Stimulated activated CD4-positive, alpha-beta T cell treated with anti-CD3 and anti-CD28 coated beads, Interleukin-15, amount 100 ng/mL, for 48 hours (primary cell): Measurements from ENCODE around the gene RUBCNL.
"Not testable (repeated sequence)": the region's sequence is repeated elsewhere in the genome, so short reads cannot be mapped to it uniquely, and the experiment has no call there.

Experiments
- DNase-seq, 2 donors: peaks; one replicate each; pipeline ENCODE4 v3.0.0-alpha.2; 2020; ENCODE audit warnings: low read depth in 2 of 2

The RUBCNL gene

DNA sequence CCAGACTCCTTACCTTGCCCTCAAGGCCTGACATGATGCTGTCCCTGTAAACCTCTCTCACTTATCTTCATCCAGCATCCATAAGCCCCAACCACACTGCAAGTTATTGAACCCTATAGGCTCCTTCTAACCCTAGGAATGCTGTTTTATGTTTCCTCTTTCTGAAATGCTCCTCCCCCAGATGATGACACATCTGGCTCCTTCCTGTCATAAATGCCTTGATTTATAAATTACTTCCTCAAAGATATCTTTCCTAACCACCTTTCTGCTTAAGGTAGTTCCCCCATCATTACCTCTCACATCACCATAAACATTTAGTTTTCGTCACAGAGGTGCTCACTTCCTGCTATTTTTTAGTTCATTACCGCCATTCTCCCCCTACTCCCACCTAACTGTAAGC, 12.3 kb downstream of the RUBCNL start:
- no peak for DNase-seq

DNA sequence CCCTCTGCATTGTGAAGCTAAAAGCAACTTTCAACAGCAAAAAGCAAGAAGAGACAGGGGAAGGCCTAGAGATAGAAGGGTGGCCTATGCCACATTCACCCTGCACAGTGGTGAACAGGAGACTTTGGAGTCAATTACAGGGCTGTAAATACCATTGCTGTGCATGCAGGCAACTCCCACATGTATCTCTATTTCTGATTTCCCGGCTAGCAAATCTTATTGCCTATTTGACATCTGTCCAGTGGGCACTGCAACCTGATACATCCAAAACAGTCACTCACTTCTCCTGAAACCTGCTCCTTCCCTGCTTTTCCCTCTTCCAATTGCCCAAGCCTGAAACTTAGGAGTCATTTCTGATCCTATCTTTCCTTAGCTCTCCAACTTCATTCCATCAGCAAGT, 13.4 kb downstream of the RUBCNL start:
- no peak for DNase-seq

DNA sequence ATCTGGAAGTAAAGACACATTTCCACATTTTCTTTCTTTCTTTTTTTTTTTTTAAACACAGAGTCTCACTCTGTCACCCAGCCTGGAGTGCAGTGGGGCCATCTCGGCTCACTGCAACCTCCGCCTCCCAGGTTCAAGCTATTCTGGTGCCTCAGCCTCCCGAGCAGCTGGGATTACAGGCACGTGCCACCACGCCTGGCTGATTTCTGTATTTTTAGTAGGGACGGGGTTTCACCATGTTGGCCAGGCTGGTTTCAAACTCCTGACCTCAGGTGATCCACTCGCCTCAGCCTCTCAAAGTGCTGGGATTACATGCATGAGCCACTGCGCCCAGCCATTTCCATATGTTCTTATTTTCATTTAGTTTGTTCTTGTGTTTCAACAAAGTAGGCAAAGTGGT, 14.1 kb downstream of the RUBCNL start:
- DNase-seq = not testable (repeated sequence)

DNA sequence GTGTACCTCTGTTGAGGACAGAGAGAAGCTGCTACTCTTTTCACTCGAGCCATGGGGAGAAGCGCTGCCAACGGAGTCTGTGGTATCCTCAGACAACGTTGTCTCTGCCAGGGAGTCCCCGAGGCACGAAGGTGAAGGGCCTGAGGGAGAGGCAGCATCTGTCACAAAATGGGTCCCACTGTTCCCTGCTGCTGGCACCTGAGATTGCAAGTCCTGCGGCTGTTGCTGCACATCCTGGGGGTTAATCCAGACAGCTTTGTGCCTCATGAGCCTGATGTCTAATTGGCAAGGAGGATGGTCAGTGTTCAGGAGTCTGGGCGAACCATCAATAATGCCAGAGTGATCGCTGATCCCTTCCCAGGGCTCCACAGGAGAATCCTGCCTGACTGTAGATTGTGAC, 15.0 kb downstream of the RUBCNL start:
- no peak for DNase-seq

DNA sequence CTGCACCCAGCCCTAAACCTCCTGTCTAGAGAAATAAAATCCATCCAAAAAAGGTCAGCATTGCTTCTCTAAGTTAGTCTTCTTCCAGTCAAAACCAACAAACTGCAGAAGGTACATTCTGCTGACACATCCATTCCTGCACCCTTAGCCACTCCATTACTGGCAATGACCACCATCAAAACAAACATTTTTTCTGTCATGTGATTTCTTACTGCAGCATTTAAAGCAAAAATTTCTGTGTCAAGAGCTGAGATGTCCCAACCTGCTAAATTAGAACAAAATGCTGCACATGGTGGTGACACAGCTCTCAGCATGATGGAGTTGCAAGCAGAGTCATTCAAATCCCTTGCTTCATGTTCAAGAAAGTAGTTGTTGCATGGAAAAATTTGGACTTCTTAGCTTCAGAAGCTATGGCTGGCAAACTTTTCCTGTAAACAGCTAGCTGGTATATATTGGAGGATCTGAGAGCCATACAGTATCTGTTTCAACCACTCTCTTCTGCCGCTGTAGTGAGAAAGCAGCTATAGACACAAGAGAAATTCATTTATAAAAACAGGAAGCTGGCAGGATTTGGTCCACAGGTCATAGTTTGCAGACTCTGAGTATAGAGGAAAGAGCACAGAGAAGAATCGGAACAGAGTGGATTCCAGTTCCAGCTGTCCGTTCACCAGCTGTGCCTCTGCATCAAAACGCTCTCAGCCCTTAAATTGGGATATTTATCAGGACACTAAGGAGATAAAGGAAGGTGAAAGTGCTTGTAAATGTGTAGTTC, 17.4 kb downstream of the RUBCNL start:
- no peak for DNase-seq

DNA sequence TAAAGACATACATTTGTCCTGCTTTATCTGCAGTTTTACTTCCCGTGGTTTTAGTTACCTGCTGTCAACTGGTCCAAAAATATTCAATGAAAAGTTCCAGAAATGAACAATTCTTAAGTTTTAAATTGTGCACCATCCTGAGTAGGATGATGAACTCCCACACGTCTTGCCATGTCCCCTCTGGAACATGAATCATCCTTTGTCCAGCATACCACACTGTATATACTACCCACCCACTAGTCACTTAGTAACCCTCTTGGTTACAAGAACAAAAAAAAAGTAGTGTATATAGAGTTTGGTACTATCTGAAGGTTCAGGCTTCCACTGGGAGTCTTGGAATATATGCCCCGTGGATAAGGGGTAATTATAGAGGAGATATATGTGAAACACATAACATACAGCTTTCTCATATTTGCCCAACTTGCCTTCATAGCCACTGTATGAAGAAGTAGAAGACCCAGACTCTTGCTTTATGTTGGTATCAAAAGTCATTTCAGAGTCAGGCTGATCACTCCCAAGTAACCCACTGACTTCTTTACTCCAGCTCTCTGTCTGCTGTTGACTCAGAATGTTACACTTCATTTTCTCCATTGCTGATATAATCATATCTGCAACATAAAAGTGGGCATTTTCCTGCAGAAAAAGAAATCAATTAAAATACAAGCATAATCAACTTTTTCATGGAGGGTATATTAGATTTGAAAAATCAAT, 19.3 kb downstream of the RUBCNL start:
- DNase-seq = no peak

DNA sequence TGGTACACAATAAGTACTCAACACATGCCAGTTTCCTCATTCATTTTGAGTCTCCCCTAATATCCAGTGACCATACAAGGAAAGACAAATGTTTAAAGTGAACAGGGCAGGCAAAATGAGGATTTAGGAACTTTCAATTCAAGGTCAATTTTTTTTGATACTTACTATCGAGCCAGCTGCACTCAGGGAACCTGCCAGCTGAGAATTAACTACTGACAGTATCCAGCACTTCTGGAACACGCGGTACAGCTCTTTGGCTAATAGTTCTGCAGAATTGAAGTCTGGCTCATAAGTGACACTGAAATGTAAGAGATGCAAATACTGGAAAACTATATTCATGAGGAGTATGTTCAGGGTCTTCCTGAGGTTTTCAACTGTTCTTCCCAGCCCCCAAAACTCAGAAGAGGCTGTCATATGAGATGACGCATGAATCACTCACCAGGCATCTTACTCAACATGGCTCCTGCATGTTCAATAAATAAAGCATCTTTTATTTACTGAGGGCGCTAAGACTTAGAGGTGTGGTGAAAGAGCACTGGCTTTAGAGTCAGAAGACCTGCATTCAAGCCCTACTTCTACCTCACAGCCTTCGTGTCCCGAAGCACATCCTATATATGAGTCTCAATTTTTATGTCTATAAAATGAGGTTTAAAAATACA, 25.6 kb downstream of the RUBCNL start:
- no peak for DNase-seq

DNA sequence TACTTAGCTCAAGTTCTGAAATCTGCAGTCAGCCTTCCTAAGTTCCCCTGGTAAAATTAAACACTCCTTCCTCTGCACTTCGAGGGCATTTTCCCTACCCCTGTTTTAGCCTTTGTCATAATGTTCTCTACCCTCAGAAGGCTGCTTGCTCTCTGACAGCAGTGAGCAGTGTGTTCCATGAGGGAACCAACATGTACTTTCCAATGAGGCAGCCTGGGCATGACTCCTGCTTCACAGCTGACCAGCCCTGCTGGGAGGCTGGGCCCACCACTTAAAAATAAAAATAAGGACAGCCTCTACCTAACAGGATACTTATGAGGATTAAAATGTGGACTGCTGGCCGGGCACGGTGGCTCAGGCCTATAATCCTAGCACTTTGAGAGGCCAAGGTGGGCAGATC, 26.4 kb downstream of the RUBCNL start:
- no peak for DNase-seq

DNA sequence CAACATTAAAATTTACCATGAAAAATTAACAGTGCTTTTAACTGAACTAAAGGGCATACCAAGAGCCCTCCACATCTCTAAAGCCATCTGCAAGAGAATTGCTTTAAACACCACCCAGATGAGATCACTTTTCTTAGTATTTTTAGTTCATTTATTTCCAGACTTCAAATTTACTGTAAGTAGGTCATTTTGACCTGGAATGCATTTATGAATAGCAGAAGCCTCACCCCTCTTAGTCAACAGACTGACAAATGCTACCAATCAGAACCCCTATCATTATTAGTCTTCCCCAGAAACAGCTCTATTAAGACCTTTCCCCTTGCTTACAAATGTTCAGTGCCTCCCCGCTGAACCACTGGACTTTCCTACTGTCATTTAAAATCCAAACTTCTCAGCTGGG, 27.3 kb downstream of the RUBCNL start:
- no peak for DNase-seq

DNA sequence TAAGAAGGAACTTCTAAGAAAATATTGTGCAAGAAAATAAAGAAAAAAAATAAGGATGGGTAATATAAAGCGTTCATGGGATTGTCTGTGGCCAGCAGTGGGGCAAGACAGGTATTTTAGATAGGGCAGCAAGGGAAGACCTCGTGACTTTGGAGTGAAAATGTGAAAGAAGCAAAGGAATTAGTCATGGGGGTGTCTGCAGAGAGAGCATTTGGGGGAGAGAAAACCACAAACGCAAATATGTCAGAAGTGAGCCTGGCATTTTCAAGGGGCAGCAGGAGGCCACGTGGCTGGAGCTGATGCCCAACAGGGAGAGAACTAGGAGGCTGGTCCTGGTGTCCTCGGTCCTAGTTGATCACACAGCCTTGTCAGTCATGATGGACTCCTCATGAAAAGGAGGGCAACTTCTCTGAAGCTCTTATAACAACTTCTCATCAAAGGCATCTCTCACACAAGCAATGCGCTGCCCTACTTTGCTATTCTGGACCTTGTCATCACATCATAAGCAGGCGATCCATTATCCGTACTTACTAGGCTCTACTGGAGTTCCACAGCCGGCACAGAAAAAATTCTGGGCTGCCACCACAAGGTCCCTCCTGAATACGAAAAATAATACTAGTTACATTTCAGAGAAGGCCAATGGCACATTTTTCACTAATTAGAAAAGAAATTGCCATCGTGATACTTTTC, 31.0 kb downstream of the RUBCNL start:
- DNase-seq = no peak

DNA sequence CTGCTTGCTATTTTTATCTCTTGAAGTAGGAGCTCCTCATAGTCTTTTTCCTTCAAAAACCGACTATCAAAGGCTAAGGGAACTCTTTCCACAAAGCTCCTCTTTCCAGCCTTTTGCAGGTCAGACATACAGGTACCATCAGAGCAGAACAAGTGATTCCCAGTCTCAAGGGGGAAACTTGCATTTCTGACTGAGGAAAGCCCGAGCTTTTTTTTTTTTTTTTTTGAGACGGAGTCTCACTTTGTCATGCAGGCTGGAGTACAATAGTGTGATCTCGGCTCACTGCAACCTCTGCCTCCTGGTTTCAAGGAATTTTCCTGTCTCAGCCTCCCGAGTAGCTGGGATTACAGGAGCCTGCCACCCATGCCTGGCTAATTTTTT, 32.0 kb downstream of the RUBCNL start:
- no peak for DNase-seq

DNA sequence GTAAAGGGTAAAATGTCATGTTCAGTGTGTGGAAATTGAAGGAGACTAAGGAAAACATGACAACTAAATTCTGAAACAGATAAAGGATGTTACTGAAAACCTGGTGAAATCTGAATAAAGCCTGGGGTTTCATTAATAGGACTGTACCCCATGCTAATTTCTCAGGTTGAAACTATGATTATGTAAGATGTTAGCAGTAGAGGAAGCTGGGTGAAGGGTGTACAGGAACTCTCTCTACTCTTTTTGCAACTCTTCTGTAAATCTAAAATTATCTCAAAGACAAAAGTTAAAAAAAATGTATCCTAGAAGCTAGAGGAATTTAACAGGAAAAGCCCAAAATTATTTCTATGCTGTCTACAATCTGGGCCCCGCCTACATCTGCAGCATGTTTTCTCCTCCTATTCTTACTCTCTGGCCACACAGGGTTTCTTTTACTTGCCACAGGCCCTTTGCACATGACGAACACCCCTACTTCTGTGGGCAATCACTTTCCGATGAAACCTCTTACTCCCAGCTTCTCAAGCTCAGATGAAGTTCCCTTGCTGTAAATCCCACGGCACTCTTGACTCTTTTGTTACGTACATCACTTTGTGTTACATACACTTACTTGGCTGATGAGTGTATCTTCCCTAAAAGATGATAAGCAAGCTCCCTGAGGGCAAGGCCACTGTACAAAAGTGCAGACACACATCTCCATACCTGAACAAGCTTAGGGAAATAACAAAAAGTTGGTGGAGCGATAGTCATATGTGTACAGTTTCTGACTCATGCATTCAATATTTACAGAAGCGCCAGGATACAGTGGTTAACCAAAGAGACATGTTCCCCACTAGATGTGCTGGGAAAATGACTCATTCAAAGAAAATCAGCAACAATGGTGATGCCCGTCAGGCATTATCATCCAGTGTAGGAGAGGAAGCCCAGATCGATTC, 32.6 kb downstream of the RUBCNL start:
- no peak for DNase-seq

DNA sequence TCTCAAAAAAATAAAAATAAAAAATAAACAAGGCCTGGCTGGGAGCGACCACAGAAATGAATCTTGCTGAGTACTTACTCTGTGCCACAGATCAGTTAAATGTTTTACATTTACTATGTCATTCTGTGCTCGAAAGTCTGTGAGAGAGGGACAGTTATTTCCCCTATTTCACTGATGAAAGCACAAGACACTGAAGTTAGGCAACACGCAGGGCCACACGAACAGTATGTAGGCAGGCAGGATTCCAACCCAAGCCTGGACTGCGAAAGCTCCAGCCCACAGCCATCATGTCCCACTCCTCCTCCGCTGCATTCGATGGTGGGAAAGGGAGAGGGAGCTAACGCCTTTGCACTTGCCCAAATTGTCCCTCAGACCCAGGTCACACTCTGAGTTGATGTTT, 34.2 kb downstream of the RUBCNL start:
- no peak for DNase-seq

DNA sequence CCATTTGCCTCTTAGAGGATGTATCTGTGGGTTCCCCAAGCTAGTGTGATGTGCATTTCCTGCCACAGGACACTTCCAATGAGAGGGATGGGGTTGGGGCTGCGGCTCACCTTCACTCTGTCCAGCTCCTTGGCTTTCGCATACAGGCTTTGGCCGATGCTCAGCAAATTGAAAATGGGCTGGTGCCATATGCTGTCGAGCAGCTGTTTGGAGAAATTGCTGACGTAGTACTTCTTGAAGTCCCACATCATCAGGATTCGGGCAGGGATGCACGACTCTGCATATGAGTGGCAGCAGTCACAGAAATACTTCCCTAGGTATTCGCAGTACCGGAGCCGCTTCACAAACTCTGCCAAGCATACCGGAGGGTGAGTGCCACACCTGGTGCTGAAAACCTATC, 37.0 kb downstream of the RUBCNL start:
- DNase-seq = no peak

DNA sequence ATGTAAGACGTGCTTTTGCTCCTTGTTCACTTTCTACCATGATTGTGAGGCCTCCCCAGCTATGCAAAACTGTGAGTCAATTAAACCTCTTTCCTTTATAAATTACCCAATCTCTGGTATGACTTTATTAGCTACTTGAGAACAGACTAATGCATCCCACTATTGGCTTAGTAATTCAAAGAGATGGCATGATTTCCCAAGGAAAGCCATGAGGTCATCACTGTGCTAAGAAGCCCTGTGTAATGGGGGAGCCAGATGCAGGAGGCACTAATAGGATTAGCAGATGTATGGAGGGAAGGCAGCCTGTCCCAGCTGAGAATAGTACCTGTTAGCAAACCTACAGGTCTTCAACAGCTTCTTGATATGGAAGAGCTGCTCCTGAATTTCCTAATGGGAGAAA, 38.1 kb downstream of the RUBCNL start:
- no peak for DNase-seq

DNA sequence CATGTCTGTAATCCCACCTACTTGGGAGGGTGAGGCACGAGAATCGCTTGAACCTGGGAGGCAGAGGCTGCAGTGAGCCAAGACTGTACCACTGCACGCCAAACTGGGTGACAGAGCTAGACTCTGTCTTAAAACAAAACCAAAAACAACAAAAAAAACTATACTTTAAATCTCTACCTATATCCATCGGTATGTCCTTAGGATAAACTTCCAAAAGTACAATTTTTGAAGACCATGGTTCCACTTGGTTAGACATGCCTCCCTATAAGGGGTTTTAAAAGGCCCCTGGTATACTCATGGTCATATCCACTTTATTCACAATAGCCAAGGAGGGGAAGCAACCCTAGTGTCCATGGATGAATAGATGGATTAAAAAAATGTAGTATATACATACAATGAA, 39.8 kb downstream of the RUBCNL start:
- no peak for DNase-seq

DNA sequence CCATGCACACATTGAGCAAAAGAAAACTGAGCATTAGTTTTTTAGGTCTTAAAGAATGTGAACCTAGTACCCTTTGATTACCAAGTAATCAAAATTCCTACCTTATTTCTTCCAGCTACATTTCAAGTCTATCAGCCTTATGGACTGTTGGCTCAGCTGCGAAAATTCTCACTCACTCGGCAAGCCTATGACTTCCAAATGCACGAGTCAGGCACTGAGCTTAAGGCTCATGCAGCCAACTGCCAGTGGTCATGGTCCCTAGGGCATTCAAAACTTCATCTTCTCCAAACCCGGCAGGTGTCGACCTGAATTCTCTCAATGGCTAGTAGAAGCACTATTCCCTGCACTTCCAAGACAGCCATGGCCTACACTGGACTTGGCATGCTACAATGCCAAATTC, 41.2 kb downstream of the RUBCNL start:
- DNase-seq = no peak

DNA sequence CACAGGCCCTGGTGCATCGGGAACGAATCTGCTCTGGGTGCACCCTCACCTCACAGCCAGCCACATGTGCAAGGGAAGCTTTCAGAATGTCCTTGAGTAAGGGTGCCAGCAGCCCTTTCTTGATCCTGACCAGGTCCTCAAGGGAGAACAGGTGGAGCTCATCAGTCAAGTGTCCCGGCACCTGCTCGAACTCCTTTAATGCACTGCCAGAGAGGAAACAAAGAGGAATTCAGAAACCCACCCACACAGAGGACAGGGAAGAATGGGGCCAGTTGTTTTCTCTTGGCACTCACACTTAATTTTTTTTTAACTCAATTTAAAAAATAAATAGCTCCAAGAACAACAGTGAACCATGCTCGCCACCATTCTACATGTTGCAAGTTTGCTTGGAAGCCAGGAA, 41.7 kb downstream of the RUBCNL start:
- no peak for DNase-seq

DNA sequence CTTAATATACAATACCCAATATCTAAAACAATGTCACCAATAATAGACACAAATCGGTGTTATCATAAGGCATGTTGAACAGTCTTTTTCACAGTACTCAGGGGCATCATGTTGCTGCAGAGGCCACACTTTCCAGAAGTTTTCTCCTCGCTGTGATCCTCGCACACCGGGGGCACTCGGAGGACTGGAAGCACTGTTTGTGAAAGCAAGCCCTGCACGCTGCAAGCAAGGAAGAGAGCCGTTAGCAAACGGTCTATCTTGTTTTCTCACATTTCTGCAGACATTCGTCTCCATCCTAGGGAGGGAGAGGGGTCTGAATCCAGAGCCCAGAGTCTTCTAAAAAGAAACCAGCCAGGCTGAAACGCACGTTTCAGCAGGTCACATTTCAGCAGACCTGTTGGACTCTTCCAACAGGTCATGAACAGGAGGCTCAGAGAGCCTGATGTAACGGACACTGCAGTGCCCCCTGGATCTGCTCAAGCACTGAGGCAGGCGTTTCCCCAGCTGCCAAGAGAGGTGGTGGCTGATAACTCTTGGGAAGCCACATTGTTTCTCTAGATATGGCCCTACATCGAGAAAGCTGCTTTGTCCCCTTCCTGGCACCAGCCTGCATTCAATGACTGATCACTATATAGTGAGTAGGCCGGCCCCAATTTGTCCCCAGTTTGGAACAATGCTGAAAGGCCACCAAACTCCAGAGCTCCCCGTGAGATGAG, 43.6 kb downstream of the RUBCNL start:
- DNase-seq = no peak

DNA sequence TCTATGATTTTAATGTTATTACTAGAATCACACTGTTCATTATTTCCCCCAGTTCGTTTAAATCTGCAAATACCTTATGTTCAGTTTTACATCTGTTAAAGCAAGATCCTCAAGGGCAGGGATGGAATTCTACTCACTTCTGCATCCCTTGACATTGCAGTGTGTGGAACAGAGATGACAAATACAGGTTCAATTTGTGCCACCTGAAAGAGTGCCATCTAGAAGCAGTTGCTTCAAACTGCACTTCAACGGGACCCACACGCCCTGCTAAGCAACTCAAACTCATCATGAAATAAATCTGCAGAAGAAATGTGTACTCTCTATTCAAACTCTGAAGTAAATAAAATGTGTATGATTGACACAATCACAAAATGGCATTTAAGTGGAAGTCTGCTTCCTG, 44.5 kb downstream of the RUBCNL start:
- no peak for DNase-seq
